BLaER1 treated with 17β-estradiol and CSF1 and Interleukin-3, amounts not matched to agents 10 nM and 100 nM (cell line): ENCODE measurements around the gene MBTD1.
"Not testable (repeated sequence)": the region's sequence is repeated elsewhere in the genome, so short reads cannot be mapped to it uniquely, and the experiment has no call there.

ENCODE experiments used
- H3K27ac ChIP-seq, 11 experiments: shearing (Covaris generic); formaldehyde crosslinking; 2 replicates each; pipeline ENCODE4 v1.8.1; 2022
- H3K27me3 ChIP-seq, 11 experiments: shearing (Covaris generic); formaldehyde crosslinking; 2 replicates each; pipeline ENCODE4 v1.8.1; 2022
- H3K36me3 ChIP-seq, 11 experiments: shearing (Covaris generic); formaldehyde crosslinking; 2 replicates each; pipeline ENCODE4 v1.8.1; 2022
- H3K4me1 ChIP-seq, 10 experiments: shearing (Covaris generic); formaldehyde crosslinking; 2 replicates each; pipeline ENCODE4 v1.8.1; 2022
- H3K4me2 ChIP-seq, 11 experiments: shearing (Covaris generic); formaldehyde crosslinking; 2 replicates each; pipeline ENCODE4 v1.8.1; 2022
- H3K4me3 ChIP-seq, 10 experiments: shearing (Covaris generic); formaldehyde crosslinking; 2 replicates each; pipeline ENCODE4 v1.8.1; 2022
- H3K9ac ChIP-seq, 11 experiments: shearing (Covaris generic); formaldehyde crosslinking; 2 replicates each; pipeline ENCODE4 v1.8.1; 2022
- H3K9me3 ChIP-seq, 11 experiments: shearing (Covaris generic); formaldehyde crosslinking; replicated peaks in 1 of 11; 2 replicates each; pipeline ENCODE4 v1.8.1; 2022
- H4K20me1 ChIP-seq, 11 experiments: shearing (Covaris generic); formaldehyde crosslinking; 2 replicates each; pipeline ENCODE4 v1.8.1; 2022
- Cebpa-rat ChIP-seq, 11 experiments: shearing (Covaris generic); IDR thresholded peaks; 2 replicates each; pipeline ENCODE4 v1.8.1; 2022

MBTD1 gene

DNA sequence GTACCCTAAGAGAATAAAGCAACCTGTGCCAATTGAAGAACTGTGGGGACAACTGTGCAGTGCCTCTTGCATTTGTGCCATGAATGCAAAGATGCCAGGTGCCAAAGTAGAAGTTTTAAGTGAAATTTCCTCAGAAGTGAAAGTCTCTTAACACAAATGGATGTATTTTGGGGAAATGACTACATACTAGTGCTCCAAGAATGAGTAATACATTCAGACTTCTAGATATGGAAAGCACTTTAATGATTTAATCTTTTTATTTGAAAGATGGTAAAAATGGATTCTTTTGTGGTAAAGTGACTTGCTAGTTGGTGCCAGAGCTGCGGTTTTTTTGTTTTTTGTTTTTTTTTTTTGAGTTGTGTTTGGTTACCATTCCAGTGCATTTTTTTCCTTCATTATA is 15.5 kb upstream of the MBTD1 start:
- peaks cover 0 to 17% (median 0%) of the 10 kb centered on the region in 10 experiments; a peak in 5 of 20 replicates for H3K4me1 ChIP-seq
- H3K4me2 ChIP-seq: no peak overlapping the region
- no peak overlapping the region for H3K4me3 ChIP-seq
- H3K27me3 ChIP-seq: no peaks in the 10 kb centered on the region
- TF ChIP-seq Cebpa-rat (IDR thresholded peaks at IDR 0.05): no peak
- no peaks in the 10 kb centered on the region for H3K9me3 ChIP-seq
- H3K9ac ChIP-seq: no peak overlapping the region
- peaks cover 28 to 93% (median 62%) of the 10 kb centered on the region in 11 experiments; a peak in 20 of 22 replicates for H4K20me1 ChIP-seq
- H3K36me3 ChIP-seq: peaks cover 99 to 100% (median 100%) of the 10 kb centered on the region in 11 experiments
- H3K27ac ChIP-seq: no peak overlapping the region

DNA sequence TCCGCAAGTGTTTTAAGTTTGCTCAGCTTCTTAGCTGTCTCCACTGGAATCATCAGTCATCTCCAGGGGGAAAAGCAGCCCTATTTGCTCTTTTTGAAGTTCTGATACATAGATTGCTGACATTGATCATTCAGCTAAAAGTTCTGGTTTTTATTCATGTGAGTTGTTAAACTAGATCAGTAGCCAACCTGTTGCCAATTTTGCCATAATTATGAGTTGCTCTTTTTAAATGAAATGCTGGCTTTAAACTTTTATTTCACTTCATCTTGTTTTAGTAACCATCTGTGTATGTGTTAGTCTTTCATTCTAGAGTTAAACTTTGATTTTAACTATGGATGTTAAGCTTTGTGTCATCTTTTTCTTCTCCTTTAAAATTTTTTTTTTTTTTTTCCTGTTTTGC is 13.0 kb upstream of the MBTD1 start:
- Histone ChIP-seq H3K4me3 (no peak overlapping the region), H3K36me3 (peaks cover 99 to 100% (median 100%) of the 10 kb centered on the region in 11 experiments), H3K9ac (no peak overlapping the region), H3K4me2 (no peak overlapping the region), H4K20me1 (peaks cover 39 to 96% (median 73%) of the 10 kb centered on the region in 11 experiments; a peak in 20 of 22 replicates), H3K4me1 (peaks cover 0 to 27% (median 0%) of the 10 kb centered on the region in 10 experiments; a peak in 5 of 20 replicates), H3K27me3 (no peaks in the 10 kb centered on the region), H3K27ac (no peak overlapping the region), H3K9me3 (no peaks in the 10 kb centered on the region)
- TF ChIP-seq Cebpa-rat (IDR thresholded peaks at IDR 0.05): no peak

DNA sequence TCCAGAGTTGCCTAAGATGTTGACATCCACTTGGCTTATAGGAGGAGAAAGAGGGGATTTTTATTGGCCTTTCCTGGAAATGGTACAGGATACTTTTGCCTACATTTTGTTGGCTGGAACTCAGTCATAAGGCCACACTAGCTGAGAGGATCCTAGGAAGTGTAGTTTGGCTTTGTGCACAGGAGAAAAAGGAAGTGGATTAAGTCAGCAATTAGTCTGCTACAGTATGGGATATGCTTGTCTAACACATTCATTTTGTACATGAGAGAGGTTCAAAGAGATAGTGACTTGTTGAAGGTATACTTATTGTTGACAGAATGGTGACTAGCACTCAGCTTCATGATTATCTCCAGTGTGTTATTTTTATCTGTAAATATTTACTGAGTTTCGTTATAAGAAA is 10.8 kb upstream of the MBTD1 start:
- H3K27ac ChIP-seq: 0 out of 22 replicates have a peak overlapping the region, but pooled peaks of 1 of the 11 experiments have one; percentile 1
- H3K4me1 ChIP-seq: peaks cover 0 to 27% (median 0%) of the 10 kb centered on the region in 10 experiments; a peak in 5 of 20 replicates
- H3K9me3 ChIP-seq: no peaks in the 10 kb centered on the region
- H3K9ac ChIP-seq: no peak overlapping the region
- peaks cover 41 to 100% (median 89%) of the 10 kb centered on the region in 11 experiments; a peak in 20 of 22 replicates for H4K20me1 ChIP-seq
- no peaks in the 10 kb centered on the region for H3K27me3 ChIP-seq
- H3K4me2 ChIP-seq: peak overlapping the region in 2 of 11 experiments; percentile 13 to 34; a peak in 3 of 22 replicates
- H3K4me3 ChIP-seq: no peak overlapping the region
- TF ChIP-seq Cebpa-rat (IDR thresholded peaks at IDR 0.05): no peak
- H3K36me3 ChIP-seq: peaks cover 99 to 100% (median 100%) of the 10 kb centered on the region in 11 experiments

DNA sequence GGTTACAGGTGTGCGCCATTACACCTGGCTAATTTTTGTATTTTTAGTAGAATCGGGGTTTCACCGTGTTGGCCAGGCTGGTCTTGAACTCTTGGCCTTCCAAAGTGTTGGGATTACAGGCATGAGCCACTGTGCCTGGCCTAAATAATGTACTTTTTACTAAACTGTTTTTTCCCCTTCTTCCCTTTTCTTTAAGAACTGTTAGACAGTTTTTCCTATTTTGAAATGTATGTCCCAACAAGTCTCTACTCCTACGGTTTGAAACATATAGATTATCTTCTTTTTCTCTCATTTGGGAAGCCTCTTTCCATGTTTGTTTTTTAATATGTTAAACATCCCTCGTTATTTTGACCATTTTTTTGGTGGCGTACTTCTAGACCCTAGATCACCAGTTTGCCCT is 10.1 kb upstream of the MBTD1 start:
- Histone ChIP-seq H3K9me3 (no peaks in the 10 kb centered on the region), H3K4me3 (no peak overlapping the region), H3K27me3 (no peaks in the 10 kb centered on the region), H3K4me2 (peak overlapping the region in 2 of 11 experiments; percentile 17 to 34; a peak in 2 of 22 replicates), H3K4me1 (peaks cover 0 to 29% (median 0%) of the 10 kb centered on the region in 10 experiments; a peak in 5 of 20 replicates), H3K36me3 (peaks cover 99 to 100% (median 100%) of the 10 kb centered on the region in 11 experiments), H3K9ac (no peak overlapping the region), H4K20me1 (peaks cover 46 to 100% (median 93%) of the 10 kb centered on the region in 11 experiments; a peak in 20 of 22 replicates), H3K27ac (no peak overlapping the region)
- TF ChIP-seq Cebpa-rat (IDR thresholded peaks at IDR 0.05): no peak

DNA sequence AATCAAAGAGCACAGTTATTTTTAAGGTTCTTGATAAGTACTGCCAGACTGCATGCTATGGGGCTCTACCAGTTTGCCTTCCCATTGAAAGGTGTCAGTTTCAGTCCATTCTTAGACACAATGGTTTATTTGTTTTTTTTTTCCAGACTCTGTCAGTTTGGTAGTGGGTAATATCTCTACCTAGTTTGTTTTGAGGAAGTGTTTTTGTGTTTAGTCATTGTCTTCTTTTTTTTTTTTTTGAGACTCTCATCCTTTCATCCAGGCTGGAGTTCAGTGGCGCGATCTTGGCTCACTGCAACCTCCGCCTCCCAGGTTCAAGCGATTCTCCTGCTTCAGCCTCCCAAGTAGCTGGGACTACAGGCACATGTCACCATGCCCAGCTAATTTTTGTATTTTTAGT is 4.6 kb upstream of the MBTD1 start:
- Histone ChIP-seq H3K27ac (peak overlapping the region in 3 of 11 experiments; percentile 17 to 29 (median 20); a peak in 2 of 22 replicates), H3K4me2 (peak overlapping the region in 4 of 11 experiments; percentile 33 to 94 (median 94); a peak in 7 of 22 replicates), H3K9ac (peak overlapping the region in 1 of 11 experiments; percentile 22; a peak in 1 of 22 replicates), H3K4me1 (peaks cover 20 to 38% (median 23%) of the 10 kb centered on the region in 10 experiments), H3K36me3 (peaks cover 68 to 78% (median 73%) of the 10 kb centered on the region in 11 experiments), H4K20me1 (peaks cover 37 to 93% (median 86%) of the 10 kb centered on the region in 11 experiments; a peak in 21 of 22 replicates)
- H3K27me3 ChIP-seq, H3K4me3 ChIP-seq, H3K9me3 ChIP-seq: not testable (repeated sequence)

DNA sequence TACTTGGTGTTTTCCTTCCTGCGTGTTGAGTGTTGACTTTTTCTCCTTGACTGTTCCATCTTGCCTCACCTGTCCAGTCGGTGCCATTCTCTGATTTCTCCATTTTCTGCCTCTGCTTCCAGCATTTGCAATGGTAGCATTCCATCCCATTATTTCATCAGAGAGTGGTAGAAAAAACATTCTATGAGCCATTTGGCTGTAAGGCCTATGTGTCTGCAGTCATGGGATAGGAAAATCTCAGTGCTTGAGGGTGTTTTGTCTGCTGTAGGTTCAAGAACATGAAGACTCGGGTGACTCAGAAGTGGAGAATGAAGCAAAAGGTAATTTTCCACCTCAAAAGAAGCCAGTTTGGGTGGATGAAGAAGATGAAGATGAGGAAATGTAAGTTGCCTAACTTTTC is 3.2 kb upstream of the MBTD1 start:
- H3K9ac ChIP-seq: peak overlapping the region in 3 of 11 experiments; percentile 96 to 98 (median 98); a peak in 3 of 22 replicates
- no peaks in the 10 kb centered on the region for H3K9me3 ChIP-seq
- H3K27me3 ChIP-seq: no peaks in the 10 kb centered on the region
- H3K4me3 ChIP-seq: peak overlapping the region in 4 of 10 experiments; percentile 72 to 98 (median 92); a peak in 6 of 20 replicates
- H3K36me3 ChIP-seq: peaks cover 53 to 69% (median 61%) of the 10 kb centered on the region in 11 experiments
- H3K4me2 ChIP-seq: peak overlapping the region; percentile 84 to 97 (median 93)
- peaks cover 39 to 93% (median 85%) of the 10 kb centered on the region in 11 experiments; a peak in 21 of 22 replicates for H4K20me1 ChIP-seq
- H3K4me1 ChIP-seq: peaks cover 28 to 44% (median 33%) of the 10 kb centered on the region in 10 experiments
- no peak for TF ChIP-seq Cebpa-rat (IDR thresholded peaks at IDR 0.05)
- peak overlapping the region in 2 of 11 experiments; percentile 98 to 99; a peak in 4 of 22 replicates for H3K27ac ChIP-seq

DNA sequence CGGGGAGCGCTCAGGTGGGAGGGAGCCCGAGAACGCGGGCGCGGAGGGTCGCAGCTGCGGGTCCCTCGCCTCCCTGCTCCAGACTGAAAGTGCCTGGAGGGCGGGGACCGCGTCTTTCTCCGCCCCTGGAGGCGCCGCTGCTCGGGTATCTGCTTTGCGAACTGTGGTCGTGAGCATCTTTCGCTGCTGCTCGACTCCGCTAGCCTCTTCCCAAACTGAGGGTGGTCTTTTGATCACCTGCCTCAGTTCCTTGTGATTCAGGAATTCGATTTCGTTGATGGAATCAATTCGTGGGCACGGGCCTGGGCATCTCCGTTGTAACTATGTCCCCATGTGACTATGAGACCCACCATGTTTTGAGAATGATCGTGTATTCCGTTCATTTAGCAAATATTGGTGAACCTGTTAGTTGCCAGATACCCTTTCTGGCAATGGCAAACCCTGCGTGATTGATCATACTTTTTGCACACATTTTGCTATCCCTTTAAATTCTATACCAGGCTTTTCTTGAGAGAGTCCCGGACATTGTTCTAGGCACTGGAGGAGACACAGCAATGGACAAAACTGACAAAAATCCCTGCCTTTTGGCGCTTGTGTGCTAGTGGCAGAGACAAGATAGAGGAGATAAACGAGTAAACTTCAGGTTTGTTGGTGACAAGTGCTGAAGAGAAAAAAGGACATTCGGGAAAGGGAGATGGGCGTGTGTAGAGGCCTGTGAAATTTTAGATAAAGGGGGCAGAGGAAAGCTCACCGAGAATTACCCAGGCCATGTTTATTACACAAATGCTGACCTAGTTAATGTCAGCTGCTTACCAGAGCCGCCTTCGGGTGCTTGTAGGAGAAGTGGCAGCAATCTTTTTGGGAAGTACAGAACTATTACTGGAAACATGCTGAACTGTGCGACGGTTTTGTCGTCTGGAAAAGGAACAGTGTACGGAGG is 1.4 kb upstream of the MBTD1 start:
- Histone ChIP-seq H3K36me3 (peaks cover 38 to 66% (median 51%) of the 10 kb centered on the region in 11 experiments), H3K4me2 (peak overlapping the region; percentile 84 to 97 (median 93)), H3K4me3 (peak overlapping the region; percentile 72 to 98 (median 95)), H4K20me1 (peaks cover 34 to 93% (median 85%) of the 10 kb centered on the region in 11 experiments; a peak in 21 of 22 replicates), H3K27me3 (no peaks in the 10 kb centered on the region), H3K27ac (peak overlapping the region; percentile 93 to 100 (median 98)), H3K9me3 (no peaks in the 10 kb centered on the region), H3K9ac (peak overlapping the region; percentile 96 to 99 (median 98)), H3K4me1 (peaks cover 45 to 61% (median 49%) of the 10 kb centered on the region in 10 experiments)
- no peak for TF ChIP-seq Cebpa-rat (IDR thresholded peaks at IDR 0.05)

DNA sequence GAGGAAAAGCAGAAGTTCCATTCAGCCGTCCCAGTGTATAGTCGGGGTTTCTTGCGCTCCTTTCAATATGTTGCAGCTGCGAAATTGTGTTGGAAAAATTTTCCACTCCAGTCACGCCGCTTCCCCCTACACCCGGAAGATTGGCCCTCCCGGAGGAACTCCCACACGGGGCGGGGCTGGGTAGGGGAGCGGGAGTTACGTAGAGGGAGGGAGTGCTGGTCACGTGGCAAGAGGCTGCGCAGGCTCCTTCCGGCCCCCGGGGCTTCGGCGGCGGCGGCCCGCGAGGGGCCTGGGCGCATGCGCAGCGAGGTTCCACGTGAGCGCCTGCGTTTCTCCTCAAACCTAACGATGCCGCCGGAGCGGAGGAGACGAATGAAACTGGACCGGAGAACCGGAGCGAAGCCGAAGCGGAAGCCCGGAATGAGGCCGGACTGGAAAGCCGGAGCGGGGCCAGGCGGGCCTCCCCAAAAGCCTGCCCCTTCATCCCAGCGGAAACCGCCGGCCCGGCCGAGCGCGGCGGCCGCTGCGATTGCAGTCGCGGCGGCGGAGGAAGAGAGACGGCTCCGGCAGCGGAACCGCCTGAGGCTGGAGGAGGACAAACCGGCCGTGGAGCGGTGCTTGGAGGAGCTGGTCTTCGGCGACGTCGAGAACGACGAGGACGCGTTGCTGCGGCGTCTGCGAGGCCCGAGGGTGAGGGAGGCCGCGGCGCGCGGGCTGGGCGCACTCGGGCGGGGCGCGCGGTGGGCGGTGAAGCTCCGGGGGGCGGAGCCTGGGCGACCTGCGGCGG is 581 bp upstream of the MBTD1 start, which contains the start of gene UTP18:
TSS of gene UTP18 (plus strand) at position 310 of the 787 bp plus-strand sequence. CDS start at position 349, 39 bp downstream.
- peak within 1 kb of the TSS; percentile 93 to 100 (median 98) for H3K27ac ChIP-seq
- no peak for TF ChIP-seq Cebpa-rat (IDR thresholded peaks at IDR 0.05)
- no peaks in the 10 kb centered on the region for H3K27me3 ChIP-seq
- H3K4me3 ChIP-seq: peak within 1 kb of the TSS; percentile 72 to 98 (median 95)
- H3K9me3 ChIP-seq: no peaks in the 10 kb centered on the region
- H3K36me3 ChIP-seq: peaks cover 38 to 66% (median 51%) of the 10 kb centered on the region in 11 experiments
- peak within 1 kb of the TSS; percentile 85 to 97 (median 96) for H3K4me2 ChIP-seq
- H3K4me1 ChIP-seq: peaks cover 48 to 68% (median 51%) of the 10 kb centered on the region in 10 experiments
- H3K9ac ChIP-seq: peak within 1 kb of the TSS; percentile 96 to 99 (median 98)
- H4K20me1 ChIP-seq: peaks cover 34 to 93% (median 85%) of the 10 kb centered on the region in 11 experiments; a peak in 21 of 22 replicates
